H9 (cell line): ENCODE data around the gene CORT. TPM values are rescaled to one million over a fixed set of nuclear protein-coding genes. Genes with fewer than 3 reads are reported as not detected.

Experiments
- DNase-seq: peaks from one replicate; pipeline ENCODE4 v3.0.0-alpha.2; 2017
- H2AFZ ChIP-seq: one replicate; pipeline ENCODE4 v1.6.1; 2013; ENCODE audit warnings: mild to moderate bottlenecking, low read length, control low read depth, moderate library complexity
- H2AK5ac ChIP-seq: 2 replicates; pipeline ENCODE4 v1.6.1; 2013; ENCODE audit warnings: low read length, control low read depth, mixed read lengths; ENCODE audit not compliant: insufficient read length
- H2BK120ac ChIP-seq: one replicate; pipeline ENCODE4 v1.6.1; 2013; ENCODE audit warnings: low read depth, mild to moderate bottlenecking, low read length, control low read depth, inconsistent platforms; ENCODE audit not compliant: poor library complexity, severe bottlenecking
- H2BK12ac ChIP-seq: 2 replicates; pipeline ENCODE4 v1.6.1; 2013; ENCODE audit warnings: low read length, control low read depth, mixed read lengths, low read depth; ENCODE audit not compliant: insufficient read length
- H2BK15ac ChIP-seq: 2 replicates; pipeline ENCODE4 v1.6.1; 2013; ENCODE audit warnings: low read depth, low read length, control low read depth
- H2BK20ac ChIP-seq: one replicate; pipeline ENCODE4 v1.6.1; 2013; ENCODE audit warnings: low read depth, mild to moderate bottlenecking, low read length, control low read depth, inconsistent platforms; ENCODE audit not compliant: poor library complexity, severe bottlenecking
- H2BK5ac ChIP-seq: 2 replicates; pipeline ENCODE4 v1.6.1; 2013; ENCODE audit warnings: low read length, control low read depth, mixed read lengths; ENCODE audit not compliant: insufficient read length
- H3K14ac ChIP-seq: 2 replicates; pipeline ENCODE4 v1.6.1; 2013; ENCODE audit warnings: low read length, control low read depth; ENCODE audit not compliant: insufficient read depth
- H3K18ac ChIP-seq: 2 replicates; pipeline ENCODE4 v1.6.1; 2013; ENCODE audit warnings: low read depth, mild to moderate bottlenecking, mixed read lengths, low read length, control low read depth; ENCODE audit not compliant: insufficient read length
- H3K23ac ChIP-seq: 2 replicates; pipeline ENCODE4 v1.6.1; 2013; ENCODE audit warnings: low read length, control low read depth, mixed read lengths, low read depth; ENCODE audit not compliant: insufficient read length
- H3K23me2 ChIP-seq: 2 replicates; pipeline ENCODE4 v1.6.1; 2013; ENCODE audit warnings: low read depth, mild to moderate bottlenecking, mixed read lengths, low read length, control low read depth; ENCODE audit not compliant: insufficient read length, poor library complexity, severe bottlenecking
- H3K27ac ChIP-seq: 2 replicates; pipeline ENCODE4 v1.5.1; 2013; ENCODE audit warnings: low read length, control low read depth, mixed read lengths, low read depth; ENCODE audit not compliant: insufficient read length
- H3K27me3 ChIP-seq: 2 replicates; pipeline ENCODE4 v1.6.1; 2013; ENCODE audit warnings: low read length, control low read depth, inconsistent platforms; ENCODE audit not compliant: insufficient read depth
- H3K4ac ChIP-seq: 2 replicates; pipeline ENCODE4 v1.6.1; 2013; ENCODE audit warnings: low read depth, mild to moderate bottlenecking, control low read depth, inconsistent platforms, low read length, moderate library complexity
- H3K4me1 ChIP-seq: 2 replicates; pipeline ENCODE4 v1.6.1; 2013; ENCODE audit warnings: low read length, control low read depth, inconsistent platforms; ENCODE audit not compliant: insufficient read depth
- H3K4me2 ChIP-seq: 2 replicates; pipeline ENCODE4 v1.6.1; 2013; ENCODE audit warnings: low read length, control low read depth, mixed read lengths; ENCODE audit not compliant: insufficient read length, insufficient read depth
- H3K56ac ChIP-seq: 2 replicates; pipeline ENCODE4 v1.6.1; 2013; ENCODE audit warnings: low read depth, mild to moderate bottlenecking, mixed read lengths, low read length, control low read depth; ENCODE audit not compliant: insufficient read length
- H3K79me1 ChIP-seq: 2 replicates; pipeline ENCODE4 v1.6.1; 2013; ENCODE audit warnings: low read depth, mild to moderate bottlenecking, moderate library complexity, low read length, control low read depth, inconsistent platforms; ENCODE audit not compliant: insufficient read depth, poor library complexity, severe bottlenecking
- H3K79me2 ChIP-seq: 2 replicates; pipeline ENCODE4 v1.6.1; 2013; ENCODE audit warnings: low read length, control low read depth, inconsistent platforms; ENCODE audit not compliant: insufficient read depth
- H3K9ac ChIP-seq: 2 replicates; pipeline ENCODE4 v1.6.1; 2013; ENCODE audit warnings: low read length, control low read depth, mixed read lengths; ENCODE audit not compliant: insufficient read length; ENCODE audit errors: extremely low read depth
- H3K9me3 ChIP-seq: one replicate; pipeline ENCODE4 v1.6.1; 2013; ENCODE audit warnings: low read depth, low read length, inconsistent platforms; ENCODE audit not compliant: control insufficient read depth
- H3T11ph ChIP-seq: one replicate; pipeline ENCODE4 v1.6.1; 2013; ENCODE audit warnings: mild to moderate bottlenecking, low read length, control low read depth, inconsistent platforms
- H4K20me1 ChIP-seq: one replicate; pipeline ENCODE4 v1.6.1; 2013; ENCODE audit not compliant: control insufficient read depth, insufficient read length, insufficient read depth
- H4K5ac ChIP-seq: 2 replicates; pipeline ENCODE4 v1.6.1; 2013; ENCODE audit warnings: low read depth, mild to moderate bottlenecking, mixed read lengths, low read length, control low read depth; ENCODE audit not compliant: insufficient read length
- H4K8ac ChIP-seq: replicated peaks from 2 replicates; pipeline ENCODE4 v1.6.1; 2013; ENCODE audit warnings: low read length, control low read depth, mixed read lengths, low read depth; ENCODE audit not compliant: insufficient read length
- H4K91ac ChIP-seq: 2 replicates; pipeline ENCODE4 v1.6.1; 2013; ENCODE audit warnings: low read depth, mild to moderate bottlenecking, moderate library complexity, mixed read lengths, low read length, control low read depth; ENCODE audit not compliant: insufficient read length
- H3K27ac Mint-ChIP-seq, 3 experiments: 2 replicates in 2 of 3; 3 replicates in 1 of 3; pipeline ENCODE4 v1.8.0; 2020 to 2021; ENCODE audit warnings: mixed read lengths in 3 of 3, mild to moderate bottlenecking in 1 of 3, moderate library complexity in 1 of 3
- H3K27me3 Mint-ChIP-seq: 2 replicates; pipeline ENCODE4 v1.8.0; 2021; ENCODE audit warnings: low read depth, mild to moderate bottlenecking, moderate library complexity, mixed read lengths
- H3K36me3 Mint-ChIP-seq, 3 experiments: 2 replicates in 2 of 3; 3 replicates in 1 of 3; pipeline ENCODE4 v1.8.0; 2020 to 2021; ENCODE audit warnings: low read depth in 3 of 3, mixed read lengths in 3 of 3; ENCODE audit not compliant: insufficient read depth in 1 of 3
- H3K4me1 Mint-ChIP-seq, 2 experiments: 2 replicates each; pipeline ENCODE4 v1.8.0; 2020; ENCODE audit warnings: mixed read lengths in 2 of 2
- H3K4me3 Mint-ChIP-seq, 2 experiments: 2 replicates in 1 of 2; 3 replicates in 1 of 2; pipeline ENCODE4 v1.8.0; 2020 to 2021; ENCODE audit warnings: mild to moderate bottlenecking in 2 of 2, mixed read lengths in 2 of 2, moderate library complexity in 1 of 2
- H3K9me3 Mint-ChIP-seq, 2 experiments: 2 replicates in 1 of 2; 3 replicates in 1 of 2; pipeline ENCODE4 v1.8.0; 2020; ENCODE audit warnings: mild to moderate bottlenecking in 2 of 2, mixed read lengths in 2 of 2, moderate library complexity in 1 of 2
- WGBS: extraction: QIAGEN DNeasy Blood & Tissue Kit; methylation state at CpG from one replicate; pipeline ENCODE4 v1.1.7; 2013; ENCODE audit warnings: missing lambda C conversion rate, low lambda C conversion rate, mixed read lengths; ENCODE audit not compliant: insufficient read length; ENCODE audit errors: extremely low coverage; 5-methylcytosine and 5-hydroxymethylcytosine counted together
- total RNA-seq: library from RNA; stranded (reverse); gene quantifications from 2 replicates; pipeline ENCODE4 v1.2.1, GENCODE V29; 2021
- TF ChIP-seq, protein P1 (sequence below): fragments of 200-600 bp; sonication (generic); conservative IDR thresholded peaks from 3 replicates; pipeline ENCODE4 v1.8.0; 2021; ENCODE audit warnings: antibody characterized with exemption, mild to moderate bottlenecking

Gene CORT
- total RNA-seq, 1 experiment from 2014 or later: not detected

- no peak overlapping the region for H3K27ac ChIP-seq
- H2BK120ac ChIP-seq: no peak overlapping the region
- no peak overlapping the region for H3K23ac ChIP-seq
- H3K9ac ChIP-seq: no peak overlapping the region
- no peak overlapping the region for H3K18ac ChIP-seq
- no peaks in the 10 kb centered on the region for H3K79me2 ChIP-seq
- H3K9me3 ChIP-seq: no peaks in the 10 kb centered on the region
- no peak overlapping the region for H4K91ac ChIP-seq
- H3K23me2 ChIP-seq: no peaks in the 10 kb centered on the region
- DNase-seq: no peak
- peaks cover 2 to 14% (median 7%) of the 10 kb centered on the region in 3 experiments; a peak in 6 of 7 replicates for H3K36me3 Mint-ChIP-seq
- H3K27me3 ChIP-seq: no peaks in the 10 kb centered on the region
- no peaks in the 10 kb centered on the region for H3K79me1 ChIP-seq
- no CpG with 5 or more reads among the region's 6 CpGs for WGBS
- no peak overlapping the region for H2BK15ac ChIP-seq
- H3K56ac ChIP-seq: no peak overlapping the region
- H3K4me2 ChIP-seq: no peak overlapping the region
- H2BK20ac ChIP-seq: no peak overlapping the region
- no peak overlapping the region for H3K4me3 Mint-ChIP-seq
- H2BK5ac ChIP-seq: no peak overlapping the region
- no peak overlapping the region for H4K5ac ChIP-seq
- H4K8ac ChIP-seq: no peak overlapping the region
- H3K4me1 Mint-ChIP-seq: peaks cover 19 to 23% of the 10 kb centered on the region in 2 experiments
- H3K4me1 ChIP-seq: peaks cover 2% of the 10 kb centered on the region; the same call in 1 of the 2 replicates
- no peak overlapping the region for H3K14ac ChIP-seq
- TF ChIP-seq, protein P1, sequence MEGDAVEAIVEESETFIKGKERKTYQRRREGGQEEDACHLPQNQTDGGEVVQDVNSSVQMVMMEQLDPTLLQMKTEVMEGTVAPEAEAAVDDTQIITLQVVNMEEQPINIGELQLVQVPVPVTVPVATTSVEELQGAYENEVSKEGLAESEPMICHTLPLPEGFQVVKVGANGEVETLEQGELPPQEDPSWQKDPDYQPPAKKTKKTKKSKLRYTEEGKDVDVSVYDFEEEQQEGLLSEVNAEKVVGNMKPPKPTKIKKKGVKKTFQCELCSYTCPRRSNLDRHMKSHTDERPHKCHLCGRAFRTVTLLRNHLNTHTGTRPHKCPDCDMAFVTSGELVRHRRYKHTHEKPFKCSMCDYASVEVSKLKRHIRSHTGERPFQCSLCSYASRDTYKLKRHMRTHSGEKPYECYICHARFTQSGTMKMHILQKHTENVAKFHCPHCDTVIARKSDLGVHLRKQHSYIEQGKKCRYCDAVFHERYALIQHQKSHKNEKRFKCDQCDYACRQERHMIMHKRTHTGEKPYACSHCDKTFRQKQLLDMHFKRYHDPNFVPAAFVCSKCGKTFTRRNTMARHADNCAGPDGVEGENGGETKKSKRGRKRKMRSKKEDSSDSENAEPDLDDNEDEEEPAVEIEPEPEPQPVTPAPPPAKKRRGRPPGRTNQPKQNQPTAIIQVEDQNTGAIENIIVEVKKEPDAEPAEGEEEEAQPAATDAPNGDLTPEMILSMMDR: no peak
- H3K27me3 Mint-ChIP-seq: no peaks in the 10 kb centered on the region
- peaks cover 0 to 4% of the 10 kb centered on the region in 2 experiments; a peak in 1 of 5 replicates for H3K9me3 Mint-ChIP-seq
- no peak overlapping the region for H2AFZ ChIP-seq
- H4K20me1 ChIP-seq: no peaks in the 10 kb centered on the region
- no peak overlapping the region for H3K4ac ChIP-seq
- H3T11ph ChIP-seq: no peak overlapping the region
- H2AK5ac ChIP-seq: no peak overlapping the region
- H2BK12ac ChIP-seq: no peak overlapping the region
- peak overlapping the region in 1 of 3 experiments; percentile 40; a peak in 2 of 7 replicates for H3K27ac Mint-ChIP-seq
Observed at GRCh38 chr1:10450836-10451235, 1.0 kb downstream of the CORT start.
